Stimulated activated CD8-positive, alpha-beta memory T cell treated with anti-CD3 and anti-CD28 coated beads, Interleukin-15, amount 100 ng/mL, for 4 hours (primary cell): ENCODE measurements around the gene HTT.
"Not testable (repeated sequence)": the region's sequence is repeated elsewhere in the genome, so short reads cannot be mapped to it uniquely, and the experiment has no call there.

Experiments used
- DNase-seq, 2 donors: peaks; one replicate each; pipeline ENCODE4 v3.0.0-alpha.2; 2020; ENCODE audit warnings: low read depth in 2 of 2

The HTT gene

DNA sequence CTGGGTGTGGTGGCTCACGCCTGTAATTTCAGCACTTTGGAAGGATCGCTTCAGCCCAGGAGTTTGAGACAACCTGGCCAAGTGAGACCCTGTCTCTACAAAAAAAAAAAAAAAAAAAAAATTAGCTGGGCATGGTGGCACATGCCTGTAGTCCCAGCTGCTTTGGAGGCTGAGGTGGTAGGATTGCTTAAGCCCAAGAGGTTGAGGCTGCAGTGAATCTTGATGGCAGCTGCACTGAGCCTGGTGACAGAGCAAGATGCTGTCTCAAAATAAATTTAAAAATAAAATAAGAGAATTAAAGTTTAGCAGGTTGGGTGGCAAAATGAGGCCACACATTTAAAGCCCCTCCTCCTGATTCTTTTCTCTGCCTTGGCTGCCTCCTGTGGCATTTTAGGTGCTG, 47.1 kb downstream of the HTT start:
- no peak for DNase-seq

- no peak for DNase-seq
Observed at GRCh38 chr4:3122081-3122563, 47.6 kb downstream of the HTT start.

GRCh38 chr4:3123181-3123671, 48.7 kb downstream of the HTT start:
- DNase-seq = no peak

- no peak for DNase-seq
Observed at GRCh38 chr4:3124070-3124767, 49.7 kb downstream of the HTT start.

- no peak for DNase-seq
Observed at GRCh38 chr4:3127112-3127511, 52.6 kb downstream of the HTT start.

GRCh38 chr4:3128058-3128457, 53.6 kb downstream of the HTT start:
- no peak for DNase-seq

DNA sequence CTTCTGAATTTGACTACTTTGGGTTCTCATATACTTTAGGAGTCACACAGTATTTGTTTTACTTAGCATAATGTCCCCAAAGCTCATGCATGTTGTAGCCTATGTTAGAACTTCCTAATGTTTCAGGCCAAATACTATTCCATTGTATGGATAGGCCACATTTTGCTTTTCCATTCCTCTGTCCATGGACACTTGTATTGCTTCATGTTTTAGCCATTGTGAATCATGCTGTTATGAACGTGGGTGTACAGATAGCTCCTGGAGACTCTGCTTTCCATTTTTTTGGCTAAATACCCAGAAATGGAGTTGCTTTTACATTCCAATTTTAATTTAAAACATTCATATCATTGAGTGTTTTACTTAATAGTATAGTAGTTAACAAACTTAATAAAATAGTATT, 54.5 kb downstream of the HTT start:
- no peak for DNase-seq

- no peak for DNase-seq
Observed at GRCh38 chr4:3130201-3130600, 55.7 kb downstream of the HTT start.

- no peak for DNase-seq
Observed at GRCh38 chr4:3130826-3131225, 56.3 kb downstream of the HTT start.

GRCh38 chr4:3134201-3134600, 59.7 kb downstream of the HTT start:
- DNase-seq = no peak

- no peak for DNase-seq
Observed at GRCh38 chr4:3135155-3136011, 60.9 kb downstream of the HTT start.

DNA sequence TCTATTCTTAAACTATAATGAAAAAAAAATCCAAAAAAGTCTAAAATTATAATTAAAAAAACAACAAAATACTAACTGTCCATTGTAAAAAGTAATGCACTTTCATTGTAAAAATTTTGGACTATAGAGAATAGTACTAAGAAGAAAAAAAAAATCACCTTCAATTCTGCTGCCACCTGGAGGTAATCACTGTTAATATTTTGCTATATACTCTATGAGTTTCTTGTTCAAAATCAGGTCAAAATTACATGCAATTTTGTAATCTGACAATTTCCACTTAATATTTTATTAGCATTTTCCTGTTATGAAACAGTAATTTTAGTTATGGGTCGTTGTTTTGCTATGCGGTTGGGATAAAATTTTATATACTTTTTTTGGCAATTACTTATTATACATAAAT, 62.0 kb downstream of the HTT start:
- DNase-seq = no peak

GRCh38 chr4:3137908-3138307, 63.4 kb downstream of the HTT start:
- DNase-seq = no peak

DNA sequence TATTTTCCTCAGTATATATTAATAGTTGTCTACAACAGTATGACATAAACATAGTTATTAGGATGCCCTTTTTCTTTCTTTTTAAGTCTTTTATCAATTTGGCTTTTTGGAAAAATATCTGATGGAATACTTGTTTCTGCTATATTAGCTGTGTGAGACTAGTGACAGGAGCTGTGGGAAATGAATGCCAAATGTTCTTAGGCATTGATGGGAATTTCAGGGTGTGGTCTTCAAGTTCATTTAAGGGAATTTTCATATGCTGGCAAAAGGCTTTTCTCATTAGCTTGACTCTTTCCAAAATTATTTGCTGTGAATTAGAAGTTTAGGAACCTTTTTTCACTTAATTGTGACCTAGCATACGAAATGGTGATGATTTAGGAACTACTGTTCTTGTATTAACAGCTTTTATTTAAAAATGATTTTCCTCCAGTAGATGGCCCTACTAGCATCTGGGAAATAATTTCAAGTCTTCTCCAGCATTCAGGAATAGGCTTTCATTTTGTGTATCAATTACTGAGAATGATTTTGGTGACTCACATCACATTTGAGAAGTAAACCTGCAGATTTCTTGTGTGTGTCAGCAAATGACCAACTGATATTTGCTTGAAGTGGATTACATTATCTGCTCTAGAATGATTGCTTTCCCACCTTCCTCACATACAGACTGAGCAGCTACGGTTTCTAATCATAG, 70.9 kb downstream of the HTT start:
- no peak for DNase-seq

DNA sequence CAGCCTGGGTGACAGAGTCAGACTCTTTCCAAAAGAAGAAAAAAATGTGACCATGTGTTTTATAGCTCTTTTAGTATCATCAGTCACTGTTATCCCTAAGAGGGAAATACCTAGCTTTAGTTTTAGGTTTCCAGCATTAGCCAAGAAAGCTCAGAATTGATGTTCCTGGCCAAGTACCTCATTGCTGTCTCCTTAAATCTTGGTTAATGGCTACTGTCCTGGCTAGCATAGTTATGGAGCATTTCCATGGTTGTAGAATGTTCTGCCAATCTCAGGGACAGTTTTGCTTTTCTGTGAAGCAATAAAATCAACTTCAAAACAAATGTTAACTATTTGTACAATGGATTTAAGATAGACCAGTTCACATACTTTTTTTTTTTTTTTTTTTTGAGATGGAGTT, 74.4 kb downstream of the HTT start:
- DNase-seq = no peak

GRCh38 chr4:3151238-3151637, 76.8 kb downstream of the HTT start:
- DNase-seq = not testable (repeated sequence)

DNA sequence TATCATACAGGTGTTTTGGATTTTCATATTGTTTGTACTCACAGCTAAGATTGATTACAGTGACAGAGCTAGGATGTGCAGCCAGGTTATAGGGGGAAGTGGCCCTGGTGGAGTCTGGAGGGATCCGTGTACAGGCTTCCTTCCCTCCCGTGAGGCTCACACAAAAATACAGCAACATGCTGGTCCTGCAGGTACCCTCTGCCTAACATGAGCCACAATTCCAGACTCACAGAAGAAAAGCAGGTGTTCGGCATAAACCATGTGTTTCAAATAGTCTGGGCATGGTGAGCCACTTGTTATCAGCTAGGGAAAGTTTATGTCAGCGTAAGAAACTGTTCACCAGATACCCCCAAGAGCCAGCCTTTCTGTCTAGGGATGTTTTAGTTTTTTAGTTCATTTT, 82.9 kb downstream of the HTT start:
- DNase-seq = no peak

GRCh38 chr4:3158841-3159240, 84.4 kb downstream of the HTT start:
- no peak for DNase-seq

DNA sequence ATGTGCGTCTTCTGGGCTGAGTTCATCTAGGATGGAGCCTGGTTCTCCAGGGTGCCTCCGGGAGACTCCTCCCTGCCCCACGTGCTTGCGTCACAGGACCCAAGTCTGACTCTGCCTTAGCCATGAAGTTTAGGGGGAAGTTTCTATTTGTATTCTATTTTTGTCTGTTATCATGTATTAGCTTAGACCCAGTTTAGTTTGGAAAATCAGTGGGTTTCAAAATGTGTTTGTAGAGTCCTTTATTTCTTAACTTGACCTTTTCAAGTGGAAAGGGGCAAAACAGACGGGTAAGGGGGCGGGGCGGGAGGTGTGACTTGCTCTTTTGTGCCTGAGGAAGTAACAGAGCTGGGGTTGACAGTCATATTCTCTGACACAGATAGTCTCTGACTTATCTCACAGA, 86.0 kb downstream of the HTT start:
- no peak for DNase-seq

DNA sequence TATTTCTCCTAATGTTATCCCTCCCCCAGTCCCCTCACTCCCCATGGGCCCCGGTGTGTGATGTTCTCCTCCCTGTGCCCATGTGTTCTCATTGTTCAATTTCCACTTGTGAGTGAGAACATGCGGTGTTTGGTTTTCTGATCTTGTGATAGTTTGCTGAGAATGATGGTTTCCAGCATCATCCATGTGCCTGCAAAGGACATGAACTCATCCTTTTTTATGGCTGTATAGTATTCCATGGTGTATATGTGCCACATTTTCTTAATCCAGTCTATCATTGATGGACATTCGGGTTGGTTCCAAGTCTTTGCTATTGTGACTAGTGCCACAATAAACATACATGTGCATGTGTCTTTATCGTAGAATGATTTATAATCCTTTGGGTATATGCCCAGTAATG, 86.6 kb downstream of the HTT start:
- DNase-seq = not testable (repeated sequence)

DNA sequence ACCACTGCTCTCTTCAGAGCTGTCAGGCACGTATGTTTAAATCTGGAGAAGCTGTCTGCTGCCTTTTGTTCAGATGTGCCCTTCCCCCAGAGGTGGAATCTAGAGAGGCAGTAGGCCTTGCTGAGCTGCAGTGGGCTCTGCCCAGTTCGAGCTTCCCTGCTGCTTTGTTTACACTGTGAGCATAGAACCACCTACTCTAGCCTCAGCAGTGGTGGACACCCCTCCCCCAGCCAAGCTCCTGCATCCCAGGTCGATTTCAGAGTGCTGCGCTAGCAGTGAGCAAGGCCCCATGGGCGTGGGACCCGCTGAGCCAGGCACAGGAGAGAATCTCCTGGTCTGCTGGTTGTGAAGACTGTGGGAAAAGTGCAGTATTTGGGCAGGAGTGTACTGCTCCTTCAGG, 92.0 kb downstream of the HTT start:
- DNase-seq = not testable (repeated sequence)

DNA sequence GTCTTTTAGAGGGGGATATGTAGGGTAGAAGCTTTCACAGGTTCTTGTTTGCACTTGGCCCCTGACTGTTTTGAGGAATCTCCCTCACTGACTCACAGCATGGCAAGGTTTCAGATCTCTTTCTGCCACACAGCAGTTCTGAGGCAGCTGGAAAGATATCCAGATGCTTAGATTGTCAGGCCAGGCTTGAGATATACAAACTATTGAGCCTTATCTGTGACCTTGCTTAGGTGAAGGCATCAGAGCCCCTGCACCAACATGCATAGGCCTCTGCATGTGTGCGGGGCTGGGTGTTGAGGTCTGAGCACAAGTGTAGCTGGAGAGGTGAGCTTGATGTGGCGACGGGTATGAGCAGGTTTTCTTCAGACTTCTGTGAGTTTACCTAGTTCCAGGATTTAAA, 93.5 kb downstream of the HTT start:
- no peak for DNase-seq
